GM12878 (cell line): Measurements from ENCODE around the gene RUBCNL. TPM values are rescaled to one million over a fixed set of nuclear protein-coding genes. Genes with fewer than 3 reads are reported as not detected.
A peak's percentile ranks its signal among the peaks of the same experiment; 100 is the strongest.

Experiments
- CHD1 ChIP-seq: IDR thresholded peaks from 2 replicates; pipeline ENCODE4 v1.6.1; 2012; ENCODE audit warnings: low read depth, low read length, improper control_type of control experiment
- E4F1 ChIP-seq: fragments of 450-650 bp; IDR thresholded peaks from 2 replicates; pipeline ENCODE4 v1.6.1; 2018; ENCODE audit warnings: borderline replicate concordance, mild to moderate bottlenecking; ENCODE audit not compliant: partially characterized antibody
- EED ChIP-seq: sonication (generic); IDR thresholded peaks from 2 replicates; pipeline ENCODE4 v1.6.1; 2016; ENCODE audit warnings: antibody characterized with exemption, low read depth
- FOXM1 ChIP-seq: IDR thresholded peaks from 2 replicates; pipeline ENCODE4 v1.6.1; 2012; ENCODE audit warnings: low read depth, mild to moderate bottlenecking, inconsistent platforms, low read length, moderate library complexity
- HCFC1 ChIP-seq: fragments of 150-350 bp; IDR thresholded peaks from 2 replicates; pipeline ENCODE4 v1.6.1; 2014; ENCODE audit warnings: low read length
- IRF5 ChIP-seq: fragments of 450-650 bp; IDR thresholded peaks from 2 replicates; pipeline ENCODE4 v1.6.1; 2017; ENCODE audit warnings: borderline replicate concordance
- MLLT1 ChIP-seq: fragments of 450-650 bp; IDR thresholded peaks from 2 replicates; pipeline ENCODE4 v1.6.1; 2016; ENCODE audit warnings: mild to moderate bottlenecking
- POLR2AphosphoS5 ChIP-seq: IDR thresholded peaks from 2 replicates; pipeline ENCODE4 v1.6.1; 2011; ENCODE audit warnings: mild to moderate bottlenecking, low read length, inconsistent platforms
- RAD21 ChIP-seq: IDR thresholded peaks from 2 replicates; pipeline ENCODE4 v1.6.1; 2011; ENCODE audit warnings: mild to moderate bottlenecking, low read depth, low read length, moderate library complexity; ENCODE audit not compliant: insufficient read depth
- RBBP5 ChIP-seq: fragments of 200-600 bp; sonication (generic); conservative IDR thresholded peaks from 2 replicates; pipeline ENCODE4 v1.6.1; 2016
- RFX5 ChIP-seq: IDR thresholded peaks from 2 replicates; pipeline ENCODE4 v1.6.1; 2011; ENCODE audit warnings: low read depth, low read length, improper control_type of control experiment
- RUNX3 ChIP-seq: IDR thresholded peaks from 2 replicates; pipeline ENCODE4 v1.6.1; 2012; ENCODE audit warnings: low read length, inconsistent platforms
- SUZ12 ChIP-seq: fragments of 200-600 bp; sonication (generic); IDR thresholded peaks from one replicate; pipeline ENCODE4 v1.6.1; 2018; ENCODE audit warnings: antibody characterized with exemption, mild to moderate bottlenecking; ENCODE audit not compliant: unreplicated experiment
- TCF12 ChIP-seq: IDR thresholded peaks from 2 replicates; pipeline ENCODE4 v1.6.1; 2011; ENCODE audit warnings: low read depth, mild to moderate bottlenecking, low read length
- TCF3 ChIP-seq: IDR thresholded peaks from 2 replicates; pipeline ENCODE4 v1.6.1; 2012; ENCODE audit warnings: low read depth, mild to moderate bottlenecking, low read length, borderline replicate concordance; ENCODE audit not compliant: insufficient read depth
- TCF7 ChIP-seq: IDR thresholded peaks from 2 replicates; pipeline ENCODE4 v1.6.1; 2014; ENCODE audit warnings: antibody characterized with exemption, borderline replicate concordance
- YY1 ChIP-seq: IDR thresholded peaks from 2 replicates; pipeline ENCODE4 v1.6.1; 2011; ENCODE audit warnings: low read depth, mild to moderate bottlenecking, low read length
- ZBTB4 ChIP-seq: fragments of 450-650 bp; formaldehyde crosslinking; IDR thresholded peaks from 2 replicates; pipeline ENCODE4 v1.4.0; 2022; ENCODE audit warnings: mild to moderate bottlenecking, moderate library complexity
- ZNF592 ChIP-seq: fragments of 450-650 bp; IDR thresholded peaks from 2 replicates; pipeline ENCODE4 v1.6.1; 2017; ENCODE audit warnings: mild to moderate bottlenecking, moderate library complexity
- polyA plus RNA-seq, 11 experiments: library from polyadenylated mRNA; depleted of rRNA in 4 of 11; unstranded in 6 of 11; stranded (reverse) in 5 of 11; fragments of >200 nt; fragmentation: Nextera tagmentation in 4 of 11; fragmentation: Illumina TruSeq in 1 of 11; extraction: Ambion mirVana in 4 of 11; extraction: Trizol in 1 of 11; gene quantifications; 1 replicate in 1 of 11; 2 replicates in 10 of 11; pipeline versions ENCODE4 v1.2.1 to v1.2.3, GENCODE V29; 2011 to 2016; ENCODE audit warnings: inconsistent platforms in 2 of 11, missing spikeins in 2 of 11, low read depth in 1 of 11
- total RNA-seq, 4 experiments: library from RNA; depleted of rRNA in 3 of 4; stranded (reverse); fragments of >200 nt in 3 of 4; fragmentation: Illumina TruSeq in 1 of 4; extraction: Trizol in 1 of 4; gene quantifications; 2 replicates each; pipeline versions ENCODE4 v1.2.1 to v1.2.3, GENCODE V29; 2013 to 2021

The RUBCNL gene
- total and polyA plus RNA-seq, 10 of the 15 experiments (the other 5 are each of a cell fraction or from before 2014, with no cell fraction given): 0.71 to 51.9 (median 38.2) TPM

- TF ChIP-seq ZBTB4 (CRISPR knock-in tag) (no peak), ZNF592 (no peak), RBBP5 (no peak), FOXM1 (0 out of 2 replicates have a peak, but pooled peaks have one; percentile 19), YY1 (peak; percentile 55; the same call in 1 of the 2 replicates), RUNX3 (no peak), EED (peak; percentile 51; the same call in 1 of the 2 replicates), RFX5 (no peak), TCF3 (no peak), RAD21 (no peak), E4F1 (no peak), TCF7 (no peak), TCF12 (no peak), CHD1 (no peak), IRF5 (no peak), HCFC1 (no peak), POLR2AphosphoS5 (no peak), SUZ12 (no peak), MLLT1 (0 out of 2 replicates have a peak, but pooled peaks have one; percentile 19)
Observed at GRCh38 chr13:46380242-46380641, 6.8 kb downstream of the RUBCNL start (continued).
